Astrocyte of the cerebellum (primary cell): ENCODE data around the gene PDS5B.
"Not testable (repeated sequence)": the region's sequence is repeated elsewhere in the genome, so short reads cannot be mapped to it uniquely, and the experiment has no call there.

Experiments
- DNase-seq: peaks from one replicate; pipeline ENCODE4 v3.0.0-alpha.2; 2011; ENCODE audit warnings: low read depth
- H3K4me3 ChIP-seq: 2 replicates; pipeline ENCODE4 v1.5.1; 2011; ENCODE audit warnings: mild to moderate bottlenecking, low read depth, low read length, moderate library complexity
- CTCF ChIP-seq: IDR thresholded peaks from 2 replicates; pipeline ENCODE4 v1.5.1; 2012; ENCODE audit warnings: low read length, low read depth, moderate library complexity, mild to moderate bottlenecking; ENCODE audit errors: missing control alignments
- in situ Hi-C: cut with HindIII; loops from 2 replicates; pipeline ENCODE4 v1.10.0; 2017; ENCODE audit warnings: low sequenced_read_pairs

Gene PDS5B

GRCh38 chr13:32824061-32824460 is 237.8 kb downstream of the PDS5B start:
- DNase-seq = no peak
- no peak overlapping the region for H3K4me3 ChIP-seq
- no peak for TF ChIP-seq CTCF
- in situ Hi-C loops = loop anchor here (5.0 kb wide), 1 partner anchor 77 kb away; no protein-coding TSS in a partner anchor

GRCh38 chr13:32824675-32825074 is 238.4 kb downstream of the PDS5B start:
- in situ Hi-C loops = loop anchor here (5.0 kb wide), 1 partner anchor 77 kb away; no protein-coding TSS in a partner anchor
- peak; percentile 62 for DNase-seq

GRCh38 chr13:32825481-32825880 is 239.2 kb downstream of the PDS5B start:
- in situ Hi-C loops = no loop called here
- TF ChIP-seq CTCF = no peak
- DNase-seq = no peak
- no peak overlapping the region for H3K4me3 ChIP-seq

More at GRCh38 chr13:32824675-32825074, 238.4 kb downstream of the PDS5B start:
- H3K4me3 ChIP-seq = no peak overlapping the region
- no peak for TF ChIP-seq CTCF

GRCh38 chr13:32826372-32826771 is 240.1 kb downstream of the PDS5B start:
- DNase-seq, in situ Hi-C loops, H3K4me3 ChIP-seq: not testable (repeated sequence)
